GM19240 (cell line): ENCODE data around the gene C22orf15.

Source experiments
- DNase-seq: peaks from one replicate; pipeline ENCODE4 v3.0.0; 2011; ENCODE audit warnings: low spot score; ENCODE audit not compliant: insufficient read length

Gene C22orf15

DNA sequence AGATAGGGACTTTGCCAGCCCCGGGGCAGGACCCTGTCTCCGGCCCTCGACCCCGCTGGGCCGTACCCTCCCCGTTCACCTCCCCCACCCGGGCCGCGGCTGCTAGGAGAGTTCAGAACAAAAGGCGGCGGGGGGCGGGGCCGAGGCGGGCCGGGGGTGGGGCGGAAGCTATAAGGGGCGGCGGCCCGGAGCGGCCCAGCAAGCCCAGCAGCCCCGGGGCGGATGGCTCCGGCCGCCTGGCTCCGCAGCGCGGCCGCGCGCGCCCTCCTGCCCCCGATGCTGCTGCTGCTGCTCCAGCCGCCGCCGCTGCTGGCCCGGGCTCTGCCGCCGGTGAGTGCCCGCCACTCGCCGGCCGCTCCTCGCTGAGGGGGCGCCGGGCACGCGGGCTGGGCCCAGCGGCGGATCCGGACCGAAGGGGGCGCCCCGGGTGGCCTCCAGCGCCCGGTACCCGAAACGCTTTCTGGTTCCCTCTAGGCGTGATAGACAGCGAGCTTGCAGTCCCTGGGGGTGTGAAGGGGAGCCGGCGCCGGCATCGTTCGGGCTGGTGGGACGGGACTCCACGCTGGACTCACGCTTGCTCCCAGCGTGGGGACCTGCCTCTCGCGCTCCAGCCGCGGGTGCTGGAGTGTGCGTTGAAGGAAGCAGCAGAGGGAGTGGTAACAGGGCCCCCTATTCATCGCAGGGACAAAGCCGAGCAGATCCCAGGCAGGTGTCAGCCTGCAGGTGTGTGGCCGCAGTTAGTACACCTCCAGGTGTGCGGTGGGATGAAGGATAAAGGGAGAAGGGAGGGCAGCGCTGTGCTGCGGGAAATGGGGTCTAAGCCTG is 10.1 kb downstream of the C22orf15 start, which contains the start of gene MMP11:
MMP11 (plus strand) TSS at position 201 of the 825 bp plus-strand sequence; CDS start at position 223, 22 bp downstream.
- no peak for DNase-seq

DNA sequence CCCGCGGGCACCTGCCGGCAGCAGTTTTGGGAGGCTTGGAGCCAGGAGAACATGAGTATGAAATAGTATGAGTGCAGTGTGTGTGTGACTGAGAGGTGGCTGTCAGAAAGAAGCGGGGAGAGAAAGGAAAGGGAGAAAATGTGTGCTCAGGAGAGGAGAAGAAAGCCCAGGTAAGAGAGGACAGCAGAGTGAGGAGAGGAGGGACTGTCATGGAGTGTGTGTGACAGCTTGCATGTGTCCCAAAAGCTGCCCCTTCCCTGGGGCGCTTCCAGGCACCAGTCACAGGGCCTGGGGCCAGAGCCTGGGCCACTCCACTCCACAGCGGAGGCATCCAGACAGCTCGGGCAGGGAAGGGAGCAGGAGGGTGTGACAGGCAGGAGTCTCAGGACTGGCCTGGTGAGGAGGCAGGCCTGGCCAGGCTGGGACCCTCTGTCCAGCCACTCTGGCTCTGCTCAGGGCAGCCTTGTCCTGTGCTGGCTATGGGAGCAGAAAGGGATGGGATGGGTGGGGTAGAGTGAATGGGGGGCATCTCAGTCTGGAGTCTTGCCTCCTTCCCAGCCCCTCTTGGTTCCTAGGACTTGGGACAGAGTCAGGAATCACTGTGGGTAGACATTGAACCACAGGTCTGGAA is 10.8 kb downstream of the C22orf15 start:
- no peak for DNase-seq

DNA sequence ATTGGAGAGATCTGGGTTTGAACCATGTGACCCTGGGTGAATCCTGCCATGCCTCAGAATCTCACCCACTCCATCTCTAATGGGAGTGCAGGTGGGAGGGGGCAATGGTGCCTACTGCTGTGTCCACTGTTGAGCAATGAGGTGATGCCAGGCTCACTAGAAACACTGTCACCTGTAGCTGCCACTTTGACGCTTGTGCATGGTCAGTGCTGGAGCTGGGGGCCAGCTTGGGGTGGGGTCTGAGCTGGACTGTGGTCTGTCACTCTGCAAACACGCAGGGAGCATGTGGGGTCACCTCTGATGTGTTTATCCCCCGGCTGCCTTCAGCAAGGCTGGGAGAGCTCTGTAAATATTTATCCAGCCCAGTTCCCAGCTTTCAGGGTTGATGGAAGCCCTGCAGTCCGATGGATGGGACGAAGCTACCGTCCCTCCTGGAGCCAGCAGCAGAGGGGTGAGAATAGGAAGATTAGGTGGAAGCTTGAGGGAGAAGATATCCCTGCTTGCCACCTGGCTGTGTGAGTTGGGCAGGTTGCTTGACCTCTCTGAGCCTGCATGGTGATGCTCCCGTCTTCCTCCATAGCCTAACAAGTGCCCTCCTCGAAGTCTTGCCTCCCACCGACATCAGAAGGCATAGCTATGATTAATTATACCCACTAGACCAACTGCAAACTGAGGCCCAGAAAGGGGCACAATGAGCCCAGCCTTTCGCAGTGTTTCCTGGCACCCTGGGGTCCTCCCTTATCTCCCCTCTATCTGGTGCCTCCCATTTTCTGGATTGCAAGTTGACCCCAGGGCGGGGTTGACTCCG is 11.5 kb downstream of the C22orf15 start:
- DNase-seq, result no peak

DNA sequence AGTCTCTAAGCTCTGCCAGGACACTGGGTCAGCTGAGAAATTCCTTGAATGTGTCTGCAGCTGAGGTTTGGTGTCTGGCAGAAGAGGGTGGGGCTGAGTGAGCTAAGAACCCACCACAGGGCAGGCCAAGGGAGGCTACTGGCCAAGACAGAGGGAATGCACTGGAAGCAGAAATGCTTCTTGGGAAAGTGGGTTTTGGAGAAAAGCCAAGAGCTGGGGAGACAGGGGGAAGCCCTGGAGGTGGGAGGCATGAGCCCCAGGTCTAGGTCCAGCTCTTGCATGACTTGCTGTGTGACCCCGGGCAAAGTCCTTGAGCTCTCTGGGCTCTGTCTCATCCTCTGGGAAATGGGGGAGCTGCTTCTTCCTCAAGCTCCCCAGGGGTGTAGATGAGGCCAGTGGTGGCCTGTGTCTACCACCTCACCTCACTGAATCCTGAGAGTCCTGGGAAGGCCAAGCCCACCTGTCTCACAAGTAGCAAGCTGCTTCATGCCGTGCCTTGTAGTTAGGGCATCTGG is 12.2 kb downstream of the C22orf15 start:
- DNase-seq, result no peak

DNA sequence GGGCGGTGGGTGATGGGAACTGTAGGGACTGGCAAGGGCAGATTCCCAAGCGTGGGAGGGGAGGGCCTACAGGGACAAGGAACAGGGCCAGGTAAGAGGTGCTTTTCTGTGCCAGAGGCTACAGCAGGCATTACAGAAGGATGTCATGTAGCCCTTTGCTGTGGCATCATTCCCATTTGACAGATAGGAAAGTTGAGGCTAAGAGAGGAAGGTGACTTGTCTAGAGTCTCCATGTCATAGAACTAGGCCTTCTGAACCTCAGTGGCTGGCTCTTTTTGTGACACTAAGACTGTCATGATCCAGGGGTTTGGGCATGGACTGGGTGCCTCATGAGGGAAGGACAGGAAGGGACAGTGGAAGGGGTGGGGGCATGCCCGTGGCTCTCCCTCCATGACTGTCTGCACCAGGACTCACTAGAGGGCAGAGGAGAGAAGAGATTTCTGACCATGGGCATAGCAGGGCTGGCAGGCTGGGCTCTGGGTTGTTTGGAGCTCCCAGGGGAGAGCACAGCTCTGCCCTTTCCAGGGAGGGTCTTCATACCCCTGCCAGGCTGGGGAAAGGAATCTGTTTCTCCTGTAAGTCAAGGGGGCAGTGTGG is 13.1 kb downstream of the C22orf15 start:
- no peak for DNase-seq

DNA sequence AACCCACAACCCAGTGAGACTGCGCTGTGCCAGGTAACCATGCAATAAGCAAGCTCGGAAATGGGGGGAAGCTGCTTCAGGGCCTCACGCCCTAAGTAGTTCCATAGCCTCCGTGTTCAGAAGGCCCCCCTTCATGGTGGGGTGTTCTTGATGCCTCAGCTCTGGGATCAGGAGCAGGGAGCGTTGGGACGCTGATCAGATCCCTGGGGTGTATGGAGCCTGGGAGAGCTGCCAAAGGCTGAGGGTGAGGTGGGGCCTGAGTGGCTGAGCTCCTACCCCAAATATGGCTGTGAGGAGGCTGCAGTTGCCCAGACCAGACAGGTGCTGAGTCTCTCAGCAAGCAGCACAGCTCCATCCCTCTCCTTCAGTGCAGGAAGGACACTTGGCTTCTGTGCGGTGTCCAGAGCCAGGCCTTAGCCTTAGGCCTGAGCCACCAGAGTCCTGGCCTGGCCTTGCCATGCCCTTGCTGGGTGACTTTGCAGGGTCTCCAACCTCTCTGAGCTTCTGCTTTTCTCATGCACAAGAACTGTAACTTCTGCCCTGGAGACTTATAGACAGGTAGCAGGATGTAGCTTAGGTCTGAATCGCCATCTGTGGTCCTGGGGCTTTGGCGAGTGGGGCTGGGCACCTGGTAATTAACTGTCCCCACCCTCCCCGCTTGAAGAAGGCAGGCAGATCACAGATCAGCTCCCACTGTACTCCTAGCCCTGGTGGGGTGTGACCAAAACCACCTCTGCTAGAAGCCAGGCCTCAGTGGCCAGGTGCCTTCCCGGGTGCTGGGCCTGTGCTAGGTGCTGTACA is 15.2 kb downstream of the C22orf15 start:
- DNase-seq, result no peak

DNA sequence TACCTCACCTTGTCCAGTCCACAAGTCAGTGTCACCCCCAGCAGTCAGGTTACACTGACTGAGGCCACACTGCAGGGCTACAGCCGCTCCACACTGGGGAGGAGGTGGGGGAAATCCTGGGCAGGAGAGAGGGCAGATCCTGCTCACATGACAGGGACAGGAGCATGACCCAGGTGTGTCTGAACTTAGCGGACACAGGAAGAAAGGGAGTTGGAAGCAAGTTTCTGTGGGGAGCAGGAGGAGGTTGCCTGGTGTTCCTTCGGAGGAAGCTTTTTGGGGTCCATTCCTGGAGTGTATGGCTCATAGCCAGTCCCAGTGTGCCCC is 15.7 kb downstream of the C22orf15 start:
- no peak for DNase-seq

DNA sequence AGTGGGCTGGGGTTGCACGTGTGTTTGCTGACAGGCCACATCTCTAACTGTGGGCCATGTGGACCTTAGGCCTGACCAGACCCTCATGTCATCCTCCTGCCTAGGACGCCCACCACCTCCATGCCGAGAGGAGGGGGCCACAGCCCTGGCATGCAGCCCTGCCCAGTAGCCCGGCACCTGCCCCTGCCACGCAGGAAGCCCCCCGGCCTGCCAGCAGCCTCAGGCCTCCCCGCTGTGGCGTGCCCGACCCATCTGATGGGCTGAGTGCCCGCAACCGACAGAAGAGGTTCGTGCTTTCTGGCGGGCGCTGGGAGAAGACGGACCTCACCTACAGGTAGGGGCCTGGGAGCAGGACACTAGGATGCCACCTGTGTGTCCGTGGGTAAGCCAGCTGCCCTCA is 16.3 kb downstream of the C22orf15 start:
- DNase-seq, result no peak

DNA sequence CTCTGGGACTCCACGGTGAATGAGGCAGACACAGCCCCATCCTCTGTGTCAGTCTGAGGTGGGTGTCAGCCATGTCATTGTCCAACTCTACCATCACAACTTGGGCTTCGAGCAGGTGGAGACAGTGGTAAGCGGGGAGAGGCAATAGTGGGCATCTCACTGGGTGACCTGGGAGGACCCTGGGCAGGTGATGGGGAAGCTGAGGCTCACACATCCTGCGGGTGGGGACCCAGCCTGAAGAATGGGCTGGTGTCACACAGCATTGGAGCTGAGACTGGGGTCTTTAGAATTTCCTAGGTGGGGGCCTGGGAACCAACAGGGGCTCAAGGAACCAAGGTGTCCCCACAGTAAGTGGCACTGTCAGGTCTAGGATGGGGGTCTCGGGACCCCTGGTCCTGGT is 16.9 kb downstream of the C22orf15 start:
- DNase-seq, result no peak

DNA sequence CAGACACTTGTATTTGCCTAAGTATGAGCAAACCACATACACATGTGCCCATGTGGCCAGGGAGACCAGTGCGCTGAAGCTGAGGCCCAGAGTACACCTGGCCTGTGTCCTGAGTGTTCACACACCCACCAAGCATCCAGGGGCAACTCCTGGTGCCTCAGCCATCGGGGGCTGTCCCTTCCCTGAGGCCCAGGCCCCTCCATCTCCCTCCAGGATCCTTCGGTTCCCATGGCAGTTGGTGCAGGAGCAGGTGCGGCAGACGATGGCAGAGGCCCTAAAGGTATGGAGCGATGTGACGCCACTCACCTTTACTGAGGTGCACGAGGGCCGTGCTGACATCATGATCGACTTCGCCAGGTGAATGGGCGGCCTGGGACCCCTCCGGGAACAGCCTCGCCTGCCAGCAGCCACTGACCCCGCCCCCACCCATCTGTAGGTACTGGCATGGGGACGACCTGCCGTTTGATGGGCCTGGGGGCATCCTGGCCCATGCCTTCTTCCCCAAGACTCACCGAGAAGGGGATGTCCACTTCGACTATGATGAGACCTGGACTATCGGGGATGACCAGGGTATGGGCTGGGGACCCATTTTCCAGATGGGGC is 17.5 kb downstream of the C22orf15 start:
- no peak for DNase-seq

DNA sequence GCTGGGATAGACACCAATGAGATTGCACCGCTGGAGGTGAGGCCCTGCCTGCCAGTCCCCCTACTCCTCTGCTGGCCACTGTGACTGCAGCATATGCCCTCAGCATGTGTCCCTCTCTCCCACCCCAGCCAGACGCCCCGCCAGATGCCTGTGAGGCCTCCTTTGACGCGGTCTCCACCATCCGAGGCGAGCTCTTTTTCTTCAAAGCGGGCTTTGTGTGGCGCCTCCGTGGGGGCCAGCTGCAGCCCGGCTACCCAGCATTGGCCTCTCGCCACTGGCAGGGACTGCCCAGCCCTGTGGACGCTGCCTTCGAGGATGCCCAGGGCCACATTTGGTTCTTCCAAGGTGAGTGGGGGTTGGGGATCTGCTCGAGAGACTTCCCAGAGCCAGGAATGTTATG is 18.3 kb downstream of the C22orf15 start:
- DNase-seq, result no peak

DNA sequence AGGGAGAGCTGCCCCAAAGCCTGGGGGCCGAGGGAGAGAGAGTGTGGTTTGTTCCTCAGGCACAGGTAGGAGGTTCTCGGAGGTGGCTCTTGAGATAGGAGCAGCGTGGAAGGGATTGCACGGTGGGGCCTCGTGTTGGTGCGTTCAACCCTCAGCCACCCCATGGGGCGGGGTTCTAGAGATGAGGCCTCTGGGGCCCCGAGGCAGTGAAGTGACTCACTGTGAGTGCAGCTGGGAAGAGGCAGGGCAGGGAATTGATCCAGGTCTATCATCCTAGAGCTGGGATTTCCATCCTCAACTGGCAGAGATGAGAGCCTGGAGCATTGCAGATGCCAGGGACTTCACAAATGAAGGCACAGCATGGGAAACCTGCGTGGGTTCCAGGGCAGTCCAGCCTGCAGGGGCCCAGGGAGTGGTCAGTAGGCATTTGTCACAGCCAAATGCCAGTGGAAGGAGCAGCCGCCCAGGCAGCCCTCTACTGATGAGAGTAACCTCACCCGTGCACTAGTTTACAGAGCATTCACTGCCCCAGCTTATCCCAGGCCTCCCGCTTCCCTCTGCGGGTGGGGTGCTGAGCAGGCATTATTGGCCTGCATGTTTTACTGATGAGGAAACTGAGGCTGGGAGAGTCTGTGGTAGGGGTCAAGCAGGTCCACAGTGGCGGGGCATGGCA is 18.9 kb downstream of the C22orf15 start:
- DNase-seq, result no peak

DNA sequence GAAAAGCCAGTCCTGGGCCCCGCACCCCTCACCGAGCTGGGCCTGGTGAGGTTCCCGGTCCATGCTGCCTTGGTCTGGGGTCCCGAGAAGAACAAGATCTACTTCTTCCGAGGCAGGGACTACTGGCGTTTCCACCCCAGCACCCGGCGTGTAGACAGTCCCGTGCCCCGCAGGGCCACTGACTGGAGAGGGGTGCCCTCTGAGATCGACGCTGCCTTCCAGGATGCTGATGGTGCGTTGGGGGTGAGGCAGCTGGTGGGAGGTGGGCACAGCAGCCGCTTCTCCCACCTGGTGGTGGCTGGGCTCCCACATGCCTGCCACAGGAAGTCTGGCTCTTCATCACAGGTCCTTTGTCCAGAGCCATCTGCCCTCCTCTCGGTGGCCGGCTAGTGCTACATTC is 19.5 kb downstream of the C22orf15 start:
- DNase-seq, result no peak

DNA sequence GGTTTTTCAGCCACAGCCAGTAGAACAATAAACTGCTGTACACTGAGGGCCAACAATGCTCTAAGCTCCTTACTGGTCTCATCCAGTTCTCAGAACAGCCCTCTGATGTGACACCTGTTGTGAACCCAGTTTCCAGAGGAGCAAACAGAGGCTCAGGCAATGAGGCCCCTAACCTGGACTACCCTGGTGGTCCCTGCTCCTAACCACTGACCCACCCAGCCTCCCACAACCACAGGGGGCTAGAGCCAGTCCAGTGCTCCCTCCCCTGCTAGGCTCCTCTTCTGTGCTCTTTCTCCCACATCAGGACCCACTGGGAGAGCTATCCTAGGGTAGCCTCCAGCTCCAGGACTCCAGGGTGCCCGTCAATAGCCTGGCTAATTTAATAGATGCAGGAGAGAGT is 19.9 kb downstream of the C22orf15 start:
- no peak for DNase-seq

DNA sequence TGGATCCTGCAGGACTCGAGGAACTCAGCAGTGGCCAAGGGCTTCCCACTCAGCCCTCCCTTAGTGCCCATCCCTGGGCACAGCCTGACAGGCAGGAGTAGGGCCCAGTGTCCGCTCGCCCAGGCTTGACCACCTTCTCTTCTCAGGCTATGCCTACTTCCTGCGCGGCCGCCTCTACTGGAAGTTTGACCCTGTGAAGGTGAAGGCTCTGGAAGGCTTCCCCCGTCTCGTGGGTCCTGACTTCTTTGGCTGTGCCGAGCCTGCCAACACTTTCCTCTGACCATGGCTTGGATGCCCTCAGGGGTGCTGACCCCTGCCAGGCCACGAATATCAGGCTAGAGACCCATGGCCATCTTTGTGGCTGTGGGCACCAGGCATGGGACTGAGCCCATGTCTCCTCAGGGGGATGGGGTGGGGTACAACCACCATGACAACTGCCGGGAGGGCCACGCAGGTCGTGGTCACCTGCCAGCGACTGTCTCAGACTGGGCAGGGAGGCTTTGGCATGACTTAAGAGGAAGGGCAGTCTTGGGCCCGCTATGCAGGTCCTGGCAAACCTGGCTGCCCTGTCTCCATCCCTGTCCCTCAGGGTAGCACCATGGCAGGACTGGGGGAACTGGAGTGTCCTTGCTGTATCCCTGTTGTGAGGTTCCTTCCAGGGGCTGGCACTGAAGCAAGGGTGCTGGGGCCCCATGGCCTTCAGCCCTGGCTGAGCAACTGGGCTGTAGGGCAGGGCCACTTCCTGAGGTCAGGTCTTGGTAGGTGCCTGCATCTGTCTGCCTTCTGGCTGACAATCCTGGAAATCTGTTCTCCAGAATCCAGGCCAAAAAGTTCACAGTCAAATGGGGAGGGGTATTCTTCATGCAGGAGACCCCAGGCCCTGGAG is 20.7 kb downstream of the C22orf15 start:
- no peak for DNase-seq

DNA sequence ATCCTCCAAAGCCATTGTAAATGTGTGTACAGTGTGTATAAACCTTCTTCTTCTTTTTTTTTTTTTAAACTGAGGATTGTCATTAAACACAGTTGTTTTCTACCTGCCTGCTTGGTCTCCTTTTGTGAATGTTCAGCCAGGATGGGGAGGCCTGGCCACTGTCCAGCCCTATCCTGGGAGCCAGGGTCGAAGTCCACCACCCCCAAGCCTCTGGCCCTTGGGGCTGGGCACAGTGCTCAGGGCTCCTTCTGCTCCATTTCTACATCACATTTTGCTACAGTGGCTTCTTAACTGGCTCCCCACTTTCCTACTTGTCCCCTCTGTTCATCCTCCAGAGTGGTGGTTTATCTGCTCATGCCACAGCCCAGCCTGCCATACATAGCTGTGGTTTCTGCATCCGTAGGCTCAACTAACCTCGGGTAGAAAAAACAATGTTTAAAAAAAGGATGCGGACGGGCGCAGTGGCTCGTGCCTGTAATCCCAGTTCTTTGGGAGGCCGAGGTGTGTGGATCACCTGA is 21.5 kb downstream of the C22orf15 start:
- no peak for DNase-seq

DNA sequence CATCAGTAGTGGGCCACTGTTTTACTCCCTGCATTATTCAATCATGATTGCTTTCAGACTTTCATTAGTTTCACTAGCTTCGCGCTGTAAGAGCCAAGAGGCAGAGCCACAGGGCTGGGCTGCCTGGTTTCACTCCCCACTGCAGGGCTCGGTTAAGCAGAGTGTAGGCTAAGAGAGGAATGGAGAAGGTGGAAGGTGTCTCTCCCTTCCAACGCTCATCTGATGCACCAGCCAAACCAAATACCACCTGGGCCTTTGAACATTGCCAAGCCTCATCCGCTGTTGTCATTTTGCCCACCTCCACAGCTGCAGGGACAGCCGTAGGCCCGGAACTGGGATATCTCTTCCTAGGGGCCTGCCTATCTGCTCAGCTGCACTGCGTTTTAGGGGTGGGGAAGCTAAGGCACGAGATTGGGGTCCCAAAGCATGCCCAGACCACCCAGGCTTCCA is 23.5 kb downstream of the C22orf15 start:
- DNase-seq, result no peak

DNA sequence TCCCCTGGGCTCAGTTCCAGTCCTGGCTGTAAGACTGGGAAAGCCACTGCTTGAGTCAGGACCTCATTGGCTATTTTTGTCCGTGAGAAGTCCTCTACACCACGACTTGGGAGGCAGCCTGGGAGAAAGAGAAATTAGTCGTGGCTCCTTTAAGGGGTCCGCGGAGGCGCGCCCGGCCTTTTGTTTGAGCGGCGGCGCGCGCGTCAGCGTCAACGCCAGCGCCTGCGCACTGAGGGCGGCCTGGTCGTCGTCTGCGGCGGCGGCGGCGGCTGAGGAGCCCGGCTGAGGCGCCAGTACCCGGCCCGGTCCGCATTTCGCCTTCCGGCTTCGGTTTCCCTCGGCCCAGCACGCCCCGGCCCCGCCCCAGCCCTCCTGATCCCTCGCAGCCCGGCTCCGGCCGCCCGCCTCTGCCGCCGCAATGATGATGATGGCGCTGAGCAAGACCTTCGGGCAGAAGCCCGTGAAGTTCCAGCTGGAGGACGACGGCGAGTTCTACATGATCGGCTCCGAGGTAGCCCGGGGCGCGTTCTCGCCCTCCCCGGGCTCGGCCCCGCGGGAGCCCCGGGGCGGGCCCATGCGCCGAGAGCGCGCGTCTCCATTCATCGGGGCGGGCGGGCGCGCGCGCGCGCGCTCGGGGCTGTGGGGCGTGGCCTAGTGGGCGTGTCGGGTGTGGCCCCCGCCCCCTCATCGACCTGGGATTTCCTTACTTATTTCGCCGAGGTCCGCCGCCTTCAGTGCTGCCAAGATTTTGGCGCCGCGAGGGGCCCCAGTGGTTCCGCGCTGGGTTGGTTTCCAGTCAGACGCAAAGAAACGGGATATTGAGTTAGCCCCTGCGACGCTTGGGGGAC is 24.2 kb downstream of the C22orf15 start, which contains the start of gene SMARCB1:
SMARCB1 (plus strand) TSS at position 215 of the 848 bp plus-strand sequence; CDS start at position 419, 204 bp downstream.
- peak; percentile 91 for DNase-seq
